HUES6 (cell line): Measurements from ENCODE around the gene NID1.
"Not testable (repeated sequence)": the region's sequence is repeated elsewhere in the genome, so short reads cannot be mapped to it uniquely, and the experiment has no call there.

Experiments
- H3K27ac ChIP-seq: 2 replicates; pipeline ENCODE4 v1.7.0; 2013; ENCODE audit warnings: low read depth, mild to moderate bottlenecking, low read length, inconsistent platforms
- H3K27me3 ChIP-seq: 2 replicates; pipeline ENCODE4 v1.6.1; 2013; ENCODE audit warnings: low read length; ENCODE audit not compliant: control insufficient read depth, insufficient read depth
- H3K36me3 ChIP-seq: 2 replicates; pipeline ENCODE4 v1.6.1; 2013; ENCODE audit warnings: low read length; ENCODE audit not compliant: control insufficient read depth, insufficient read depth
- H3K4me1 ChIP-seq: 2 replicates; pipeline ENCODE4 v1.6.1; 2013; ENCODE audit warnings: low read length; ENCODE audit not compliant: control insufficient read depth, insufficient read depth
- H3K4me3 ChIP-seq: 2 replicates; pipeline ENCODE4 v1.5.1; 2013; ENCODE audit warnings: low read depth, low read length
- H3K9ac ChIP-seq: one replicate; pipeline ENCODE4 v1.6.1; 2013; ENCODE audit warnings: mild to moderate bottlenecking, low read length
- H3K9me3 ChIP-seq: 2 replicates; pipeline ENCODE4 v1.6.1; 2013; ENCODE audit warnings: low read depth, low read length; ENCODE audit not compliant: control insufficient read depth, insufficient read depth

NID1 gene

GRCh38 chr1:235933017-235933765 lies 131.7 kb downstream of the NID1 start:
- no peak overlapping the region for H3K9ac ChIP-seq
- H3K36me3 ChIP-seq, result no peaks in the 10 kb centered on the region
- no peaks in the 10 kb centered on the region for H3K9me3 ChIP-seq
- H3K4me3 ChIP-seq, result no peak overlapping the region
- no peak overlapping the region for H3K27ac ChIP-seq
- no peaks in the 10 kb centered on the region for H3K4me1 ChIP-seq
- H3K27me3 ChIP-seq, result no peaks in the 10 kb centered on the region

- Histone ChIP-seq H3K9me3 (no peaks in the 10 kb centered on the region), H3K27ac (no peak overlapping the region), H3K4me1 (no peaks in the 10 kb centered on the region), H3K27me3 (no peaks in the 10 kb centered on the region), H3K4me3 (no peak overlapping the region), H3K36me3 (no peaks in the 10 kb centered on the region), H3K9ac (no peak overlapping the region)
Measured at GRCh38 chr1:235932090-235932510, 132.8 kb downstream of the NID1 start.

GRCh38 chr1:235931171-235931738 lies 133.6 kb downstream of the NID1 start:
- no peaks in the 10 kb centered on the region for H3K36me3 ChIP-seq
- no peaks in the 10 kb centered on the region for H3K4me1 ChIP-seq
- no peak overlapping the region for H3K4me3 ChIP-seq
- no peaks in the 10 kb centered on the region for H3K9me3 ChIP-seq
- H3K27me3 ChIP-seq, result no peaks in the 10 kb centered on the region
- H3K27ac ChIP-seq, result no peak overlapping the region
- H3K9ac ChIP-seq, result no peak overlapping the region

- H3K27ac ChIP-seq, result no peak overlapping the region
- H3K9ac ChIP-seq, result no peak overlapping the region
- no peaks in the 10 kb centered on the region for H3K36me3 ChIP-seq
- H3K4me3 ChIP-seq, result no peak overlapping the region
- no peaks in the 10 kb centered on the region for H3K4me1 ChIP-seq
- no peaks in the 10 kb centered on the region for H3K27me3 ChIP-seq
- H3K9me3 ChIP-seq, result no peaks in the 10 kb centered on the region
Measured at GRCh38 chr1:235930543-235930942, 134.3 kb downstream of the NID1 start.

GRCh38 chr1:235929216-235929615 lies 135.7 kb downstream of the NID1 start:
- Histone ChIP-seq H3K27ac (no peak overlapping the region), H3K27me3 (no peaks in the 10 kb centered on the region), H3K36me3 (no peaks in the 10 kb centered on the region), H3K4me3 (no peak overlapping the region), H3K9ac (no peak overlapping the region), H3K4me1 (no peaks in the 10 kb centered on the region), H3K9me3 (no peaks in the 10 kb centered on the region)

GRCh38 chr1:235928197-235928596 lies 136.7 kb downstream of the NID1 start:
- no peak overlapping the region for H3K27ac ChIP-seq

GRCh38 chr1:235927551-235927950 lies 137.3 kb downstream of the NID1 start:
- H3K27me3 ChIP-seq, H3K9me3 ChIP-seq, H3K4me3 ChIP-seq, H3K27ac ChIP-seq, H3K9ac ChIP-seq, H3K4me1 ChIP-seq, H3K36me3 ChIP-seq: not testable (repeated sequence)

More at GRCh38 chr1:235928197-235928596, 136.7 kb downstream of the NID1 start:
- no peaks in the 10 kb centered on the region for H3K36me3 ChIP-seq
- no peaks in the 10 kb centered on the region for H3K27me3 ChIP-seq
- no peak overlapping the region for H3K9ac ChIP-seq
- H3K4me1 ChIP-seq, result no peaks in the 10 kb centered on the region; the same call in 1 of the 2 replicates
- H3K9me3 ChIP-seq, result no peaks in the 10 kb centered on the region
- H3K4me3 ChIP-seq, result no peak overlapping the region
